NCI-H2029 (cell line): ENCODE measurements around the gene TGM2.
A peak's percentile ranks its signal among the peaks of the same experiment; 100 is the strongest.
"Not testable (repeated sequence)": the region's sequence is repeated elsewhere in the genome, so short reads cannot be mapped to it uniquely, and the experiment has no call there.

Experiments used
- DNase-seq: peaks from one replicate; lab custom pipeline; 2025; lab: John Stamatoyannopoulos, UW

The TGM2 gene

DNA sequence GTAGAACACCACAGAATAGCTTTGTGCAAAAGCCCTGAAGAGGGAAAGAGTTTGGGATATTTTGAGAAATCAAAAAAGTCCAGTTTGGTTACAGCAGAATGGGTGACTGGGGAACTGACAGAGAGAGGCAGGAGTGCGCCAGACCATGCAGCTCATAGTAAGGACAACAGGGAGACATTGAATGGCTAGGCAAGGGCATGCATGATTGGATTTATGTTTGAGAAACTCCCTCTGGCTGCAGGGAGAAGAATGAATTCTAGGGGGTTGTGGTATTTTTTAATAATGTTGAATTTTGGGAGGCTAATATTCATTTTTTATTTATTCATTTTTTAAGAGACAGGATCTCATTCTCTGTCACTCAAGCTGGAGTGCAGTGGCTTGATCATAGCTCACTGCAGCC, 49.9 kb downstream of the TGM2 start:
- DNase-seq, result no peak

DNA sequence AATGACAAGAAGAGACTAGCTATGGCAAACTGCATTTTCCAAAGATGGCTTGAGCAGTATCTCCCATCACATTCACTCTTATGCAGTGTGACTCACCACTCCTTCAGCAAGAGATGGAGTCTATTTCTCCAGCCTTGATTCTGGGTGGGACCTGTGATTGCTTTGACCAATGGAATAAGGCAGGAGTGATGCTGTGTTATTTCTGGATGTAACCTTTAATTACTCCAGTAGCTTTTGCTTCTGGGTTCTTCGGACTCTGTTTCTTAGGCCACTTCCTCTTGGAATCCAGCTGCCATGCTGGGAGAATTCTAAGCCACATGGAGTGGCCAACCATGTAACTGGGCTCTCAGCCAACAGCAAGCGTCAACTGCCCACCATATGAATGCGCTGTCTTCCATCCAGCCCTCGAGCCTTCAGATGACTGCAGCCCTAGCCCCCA, 50.7 kb downstream of the TGM2 start:
- DNase-seq, result no peak

DNA sequence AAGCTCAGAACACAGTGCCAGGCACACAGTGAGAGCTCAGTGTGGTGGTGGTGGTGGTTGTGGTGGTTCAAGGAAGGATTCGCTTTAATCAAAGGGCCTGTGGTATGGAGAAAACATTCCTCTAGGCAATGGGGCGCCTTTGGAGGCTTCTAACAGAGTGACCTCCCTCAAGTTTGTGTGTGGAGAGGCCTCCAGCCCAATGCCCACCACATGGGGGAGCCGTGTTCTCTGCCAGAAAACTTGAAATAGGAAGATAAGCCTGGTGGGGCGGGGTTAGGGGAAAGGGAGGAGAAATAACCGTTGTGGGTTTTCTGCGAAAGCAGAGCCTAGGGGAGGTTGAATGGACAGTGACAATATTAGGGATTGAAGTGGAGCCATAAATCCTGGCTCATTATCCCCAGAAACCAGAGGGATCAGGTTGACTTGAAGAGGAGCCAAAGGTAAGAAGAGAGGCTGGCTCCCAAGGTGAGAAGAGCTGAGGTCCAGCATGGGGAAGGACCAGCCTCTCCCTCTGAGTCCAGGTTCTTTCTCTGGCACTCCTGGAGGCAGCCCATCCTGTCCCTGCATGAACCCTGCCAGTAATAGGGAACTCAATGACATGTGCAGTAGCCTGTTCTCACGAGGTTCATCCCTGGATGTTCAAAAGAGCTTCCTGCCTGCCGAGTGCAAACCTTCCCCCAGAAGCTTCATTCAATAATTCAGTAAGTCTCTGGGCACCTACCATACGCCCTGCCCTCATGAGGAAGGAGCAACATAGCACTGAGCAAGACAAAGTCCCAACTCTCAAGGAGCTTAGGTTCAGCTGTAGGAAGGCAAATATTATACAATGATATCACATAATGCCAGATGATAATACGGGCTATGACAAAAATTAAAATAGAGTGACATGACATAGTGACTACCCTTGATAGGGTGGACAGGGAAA, 51.4 kb downstream of the TGM2 start:
- DNase-seq, result peak; percentile 61

DNA sequence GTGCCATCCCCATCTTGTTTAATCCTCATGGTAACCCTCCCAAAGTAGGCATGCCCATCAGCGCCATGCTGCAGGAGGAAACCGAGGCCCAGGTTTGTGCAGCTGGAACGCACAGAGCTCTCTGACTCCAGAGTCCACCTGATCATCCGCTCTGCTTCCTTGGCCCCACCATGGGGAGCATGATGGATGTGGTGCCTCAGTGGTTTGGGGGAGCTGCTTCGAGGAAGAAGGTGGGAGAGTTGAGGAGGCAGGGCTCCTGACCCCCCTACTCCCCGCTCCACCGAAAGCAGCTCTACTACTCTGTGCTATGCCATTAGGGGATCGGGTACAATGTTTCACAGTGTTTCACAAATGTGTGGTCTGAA, 52.2 kb downstream of the TGM2 start:
- DNase-seq, result no peak

DNA sequence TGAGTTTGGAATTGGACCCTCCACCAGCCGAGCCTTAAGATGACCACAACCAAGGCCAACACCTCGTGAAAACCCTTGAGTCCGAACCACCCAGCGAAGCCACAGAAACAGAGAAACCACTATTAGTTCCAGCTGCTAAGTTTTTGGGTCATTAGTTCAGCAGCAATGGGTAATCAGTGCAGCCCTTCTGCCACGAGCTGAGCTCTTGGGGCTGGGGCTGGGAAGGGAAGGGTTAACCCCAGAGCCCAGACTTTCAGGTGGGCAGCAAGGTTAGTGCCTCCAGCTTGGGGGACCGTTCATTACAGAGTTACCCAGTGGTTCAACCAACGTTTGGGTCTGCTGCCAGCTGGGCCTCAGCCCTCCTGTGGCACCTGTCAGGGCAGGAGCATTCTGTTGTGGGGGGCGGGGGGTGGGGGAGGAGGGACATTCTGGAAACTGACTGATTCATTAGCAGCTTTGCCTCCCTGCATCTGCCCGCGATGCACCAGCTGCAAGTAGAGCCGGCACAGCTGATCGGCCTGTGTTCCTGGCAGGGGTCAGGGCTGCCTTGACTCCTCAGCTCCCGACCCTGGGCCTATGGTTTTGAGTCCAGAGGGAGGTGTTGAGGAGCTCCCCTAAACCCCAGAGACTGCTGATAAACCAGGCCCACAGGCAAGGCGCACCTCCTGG, 52.7 kb downstream of the TGM2 start:
- no peak for DNase-seq

DNA sequence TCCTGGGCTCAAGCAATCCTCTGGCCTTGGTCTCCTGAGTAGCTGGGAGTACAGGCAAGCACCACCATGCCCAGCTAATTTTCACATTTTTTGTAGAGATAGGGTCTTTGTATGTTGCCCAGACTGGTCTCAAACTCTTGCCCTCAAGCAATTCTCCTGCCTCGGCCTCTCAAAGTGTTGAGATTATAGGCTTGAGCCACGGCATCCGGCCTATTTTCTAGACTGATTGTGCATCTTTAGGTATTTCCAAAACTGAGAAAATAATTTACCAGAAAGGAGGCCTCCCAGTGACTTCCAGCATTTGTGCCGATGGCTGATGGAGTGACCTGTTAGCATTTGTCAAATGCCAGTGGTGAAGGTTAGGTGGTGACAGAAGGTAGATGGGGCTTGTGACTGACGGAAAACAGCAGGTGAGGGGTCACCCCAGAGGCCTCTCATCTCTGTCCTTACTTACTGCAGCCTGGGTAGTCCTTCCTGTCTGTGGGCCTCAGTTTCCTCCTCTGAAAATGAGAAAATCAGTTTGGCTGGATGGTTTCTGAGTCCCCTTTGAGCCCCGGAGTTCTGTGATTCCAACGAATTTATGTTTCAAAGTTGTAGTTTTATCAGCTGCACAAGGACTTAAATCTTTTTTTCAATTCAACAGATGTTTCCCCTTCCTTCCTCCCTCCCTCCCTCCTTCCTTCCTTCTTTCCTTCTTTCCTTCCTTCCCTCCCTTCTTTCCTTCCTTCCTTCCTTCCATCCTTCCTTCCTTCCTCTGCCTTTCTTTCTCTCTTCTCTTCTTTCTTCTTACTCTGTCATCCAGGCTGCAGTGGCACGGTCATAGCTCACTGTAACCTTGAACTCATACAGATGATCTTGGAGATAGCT, 53.5 kb downstream of the TGM2 start:
- no peak for DNase-seq

DNA sequence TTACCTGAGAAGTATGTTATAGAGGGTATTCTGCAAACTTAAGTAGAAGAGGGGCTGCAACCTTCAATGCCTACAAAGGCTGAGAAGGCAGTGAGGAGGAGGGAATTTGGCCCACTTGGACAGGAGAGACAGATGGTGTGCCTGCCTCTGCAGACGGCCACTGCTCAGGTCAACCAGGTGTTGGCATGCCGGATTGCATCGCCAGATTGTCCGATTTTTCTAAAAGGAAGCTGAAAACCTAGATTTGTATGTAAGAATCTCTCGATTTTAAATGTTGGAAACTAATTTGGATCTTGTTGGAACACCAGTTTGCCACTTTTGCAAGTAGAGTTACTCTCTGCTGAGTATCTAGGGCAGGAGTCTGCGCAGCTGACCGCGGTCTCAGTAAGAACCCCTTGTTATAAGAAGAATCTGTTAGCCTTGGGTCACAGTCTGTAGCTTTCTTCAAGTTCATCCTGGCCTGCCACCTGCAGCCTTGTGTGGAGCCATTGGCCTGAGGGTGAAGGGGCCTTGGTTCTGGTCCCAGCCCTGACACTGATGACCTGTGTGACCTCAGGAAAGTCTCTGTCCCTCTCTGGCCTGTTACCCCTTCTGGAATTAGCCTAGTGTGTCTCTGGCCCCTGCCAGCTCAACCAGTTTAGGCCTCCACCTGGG, 54.4 kb downstream of the TGM2 start:
- DNase-seq, result no peak

DNA sequence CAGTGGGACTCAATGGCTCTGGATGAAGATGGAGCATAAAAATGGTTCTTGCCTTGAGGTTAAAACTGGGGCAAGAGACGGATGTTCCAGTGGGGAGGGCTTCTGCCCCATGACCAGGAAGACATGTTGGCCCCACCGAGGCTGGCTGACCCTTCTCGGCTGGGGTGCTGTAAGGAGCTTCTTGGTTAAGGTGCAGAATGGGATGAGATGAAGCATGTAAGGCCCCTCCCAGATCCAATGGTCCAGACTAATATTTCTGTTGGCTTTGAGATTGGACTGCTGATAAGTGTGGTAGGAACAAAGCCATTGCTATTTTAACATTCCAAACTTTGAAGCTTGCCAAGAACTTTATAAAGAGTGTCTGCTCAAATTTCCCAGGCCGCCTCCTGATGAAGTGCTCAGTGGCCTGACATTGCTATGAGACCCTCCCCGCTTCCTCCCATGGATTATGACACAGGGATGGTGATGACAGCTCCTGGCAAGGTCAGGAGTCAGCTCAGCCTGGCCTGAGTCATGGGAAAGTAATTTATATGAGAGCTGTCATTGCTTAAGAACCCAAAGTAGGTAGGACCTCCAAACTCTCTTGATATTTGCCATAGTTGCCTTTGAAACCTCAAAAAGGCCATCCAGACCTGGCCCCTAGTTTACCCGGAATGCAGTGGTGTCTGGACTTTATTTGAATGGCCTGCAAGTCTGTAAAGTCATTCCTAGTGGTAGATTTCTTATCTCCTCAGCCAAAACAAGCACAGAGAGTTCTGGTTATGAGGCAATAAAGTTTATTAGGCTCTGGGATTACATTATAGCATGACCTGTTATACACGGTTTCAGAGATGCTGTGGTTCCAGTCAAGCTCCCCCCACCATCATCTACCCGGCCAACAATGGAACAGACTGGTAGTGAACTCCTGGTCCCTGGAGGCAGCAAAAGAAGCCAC, 55.2 kb downstream of the TGM2 start:
- DNase-seq, result no peak

DNA sequence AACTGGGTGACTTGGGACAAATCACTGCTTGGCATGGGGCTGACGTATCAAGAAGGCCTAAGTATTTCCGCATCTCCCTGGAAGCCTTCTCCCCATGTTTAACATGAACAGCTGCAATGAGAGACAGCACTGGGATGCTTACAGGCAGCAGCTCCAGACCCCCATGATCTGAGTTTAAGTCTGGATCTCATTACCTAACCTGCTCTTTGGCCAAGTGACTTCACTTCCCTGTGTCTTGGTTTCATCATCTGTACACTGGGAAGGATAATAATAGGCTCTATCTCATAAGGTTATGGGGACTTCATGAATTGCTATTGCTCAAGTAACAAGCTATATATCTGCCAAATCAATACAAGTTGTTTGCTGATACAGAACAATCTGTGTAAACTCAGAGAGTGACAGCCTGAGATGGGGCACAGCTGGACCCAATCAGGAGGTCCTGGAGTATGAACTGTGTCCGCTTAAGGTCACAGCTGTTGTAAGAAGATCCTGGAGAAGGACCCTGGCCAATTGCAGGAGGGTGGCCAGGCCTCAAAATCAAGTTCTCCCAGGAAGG, 56.0 kb downstream of the TGM2 start:
- DNase-seq, result no peak

DNA sequence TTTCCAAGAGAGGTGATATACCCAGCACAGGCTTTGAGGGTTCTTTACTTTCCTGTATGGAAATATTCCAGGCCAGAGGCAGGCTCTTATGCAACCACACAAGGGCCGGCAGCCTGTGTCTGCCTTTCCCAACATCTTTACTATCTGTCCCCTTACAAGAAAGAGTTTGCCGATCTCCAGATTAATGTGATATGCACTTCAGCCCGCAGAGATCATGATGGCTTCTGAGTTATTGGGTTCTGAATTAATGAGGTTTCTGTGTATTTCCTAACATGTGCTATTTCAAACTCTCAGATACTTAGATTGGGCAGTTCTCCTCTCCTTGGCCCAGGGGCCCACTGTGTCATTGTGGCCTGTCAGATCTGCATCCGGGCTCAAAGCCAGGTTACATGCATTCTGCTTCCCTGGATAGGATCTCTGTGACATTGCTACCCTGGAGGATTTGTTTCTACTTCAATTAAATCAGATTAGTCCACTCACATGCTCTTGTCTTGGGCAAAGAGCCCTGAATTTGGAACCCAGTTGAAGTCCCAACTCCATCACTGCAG, 56.6 kb downstream of the TGM2 start:
- no peak for DNase-seq

DNA sequence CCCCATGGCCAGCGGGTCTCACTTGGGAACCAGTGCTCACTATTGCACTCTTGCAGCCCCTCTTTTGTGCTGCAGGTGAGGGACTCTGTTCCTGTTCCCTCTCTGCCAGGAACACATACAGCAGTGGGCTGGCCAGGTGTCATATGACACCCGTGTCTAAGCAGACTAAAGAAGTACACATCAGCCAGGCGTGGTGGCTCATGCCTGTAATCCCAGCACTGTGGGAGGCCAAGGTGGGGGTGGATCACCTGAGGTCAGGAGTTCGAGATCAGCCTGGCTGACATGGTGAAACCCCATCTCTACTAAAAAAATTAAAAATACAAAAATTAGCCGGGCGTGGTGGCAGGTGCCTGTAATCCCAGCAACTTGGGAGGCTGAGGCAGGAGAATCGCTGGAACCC, 57.2 kb downstream of the TGM2 start:
- peak; percentile 23 for DNase-seq

DNA sequence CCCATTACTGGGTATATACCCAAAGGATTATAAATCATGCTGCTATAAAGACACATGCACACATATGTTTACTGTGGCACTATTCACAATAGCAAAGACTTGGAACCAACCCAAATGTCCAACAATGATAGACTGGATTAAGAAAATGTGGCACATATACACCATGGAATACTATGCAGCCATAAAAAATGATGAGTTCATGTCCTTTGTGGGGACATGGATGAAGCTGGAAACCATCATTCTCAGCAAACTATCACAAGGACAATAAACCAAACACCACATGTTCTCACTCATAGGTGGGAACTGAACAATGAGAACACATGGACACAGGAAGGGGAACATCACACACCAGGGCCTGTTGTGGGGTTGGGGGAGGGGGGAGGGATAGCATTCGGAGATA, 57.7 kb downstream of the TGM2 start:
- DNase-seq, result not testable (repeated sequence)

DNA sequence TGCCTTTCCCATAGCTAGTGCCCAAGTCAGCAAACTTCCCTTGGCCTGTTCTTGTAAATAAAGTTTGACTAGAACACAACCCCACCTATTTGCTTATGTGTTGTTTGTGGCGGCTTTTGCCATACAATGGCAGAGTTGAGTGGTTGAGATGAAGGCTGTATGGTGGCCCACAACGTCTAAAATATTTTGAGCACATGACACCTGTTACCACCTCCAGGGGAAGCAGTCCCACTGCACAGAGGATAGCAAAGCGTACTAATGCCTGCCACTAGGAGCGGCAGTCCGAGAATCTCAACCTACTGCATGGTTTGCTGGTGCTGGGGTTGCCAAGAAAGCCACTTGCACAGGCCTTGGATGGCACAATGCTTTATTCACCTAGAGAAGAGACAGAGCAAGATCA, 58.6 kb downstream of the TGM2 start:
- no peak for DNase-seq

DNA sequence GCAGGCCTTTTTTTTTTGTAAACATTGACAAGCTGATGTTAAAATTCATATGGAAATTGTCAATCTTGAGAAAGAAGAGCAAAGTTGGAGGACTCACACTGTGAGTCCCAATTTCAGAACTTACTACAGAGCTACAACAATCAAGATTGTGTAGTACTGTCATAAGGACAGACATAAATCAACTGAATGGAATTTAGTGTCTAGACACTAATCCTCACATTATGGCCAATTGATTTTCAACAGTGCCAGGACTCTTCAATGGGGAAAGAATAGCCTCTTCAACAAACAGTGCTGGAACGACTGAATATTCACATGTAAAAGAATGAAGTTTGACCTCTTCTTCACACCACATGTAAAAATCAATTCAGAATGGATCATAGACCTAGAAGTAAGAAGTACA, 60.8 kb downstream of the TGM2 start:
- DNase-seq, result no peak

DNA sequence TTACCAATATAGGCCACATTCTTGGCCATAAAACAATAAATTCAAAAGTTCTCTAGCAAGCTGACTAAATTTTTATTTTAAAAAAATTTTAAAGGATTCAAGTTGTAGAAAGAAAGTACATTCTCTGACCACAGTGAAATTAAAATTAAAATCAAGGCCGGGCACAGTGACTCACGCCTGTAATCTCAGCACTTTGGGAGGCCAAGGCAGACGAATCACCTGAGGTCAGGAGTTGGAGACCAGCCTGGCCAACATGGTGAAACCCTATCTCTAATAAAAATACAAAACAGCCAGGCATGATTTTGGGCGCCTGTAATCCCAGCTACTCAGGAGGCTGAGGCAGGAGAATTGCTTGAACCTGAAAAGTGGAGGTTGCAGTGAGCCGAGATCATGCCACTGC, 62.9 kb downstream of the TGM2 start:
- DNase-seq, result not testable (repeated sequence)

DNA sequence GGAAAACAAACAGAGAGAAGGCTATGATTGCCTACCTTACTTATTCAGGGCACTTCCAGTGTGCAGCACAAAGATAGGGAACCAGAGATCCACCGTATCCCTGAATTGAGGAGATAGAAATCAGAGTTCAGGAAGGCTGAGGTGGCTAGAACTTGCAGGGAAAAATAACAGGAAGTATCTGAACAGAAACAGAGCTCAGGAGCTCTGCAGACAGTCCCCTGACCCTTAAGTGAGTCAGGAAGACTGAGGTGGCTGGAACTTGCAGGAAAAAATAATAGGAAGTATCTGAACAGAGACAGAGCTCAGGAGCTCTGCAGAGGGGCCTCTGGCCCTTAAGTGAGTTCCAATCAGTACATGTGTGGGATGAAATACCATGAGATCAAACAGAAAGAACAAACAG, 66.1 kb downstream of the TGM2 start:
- no peak for DNase-seq

DNA sequence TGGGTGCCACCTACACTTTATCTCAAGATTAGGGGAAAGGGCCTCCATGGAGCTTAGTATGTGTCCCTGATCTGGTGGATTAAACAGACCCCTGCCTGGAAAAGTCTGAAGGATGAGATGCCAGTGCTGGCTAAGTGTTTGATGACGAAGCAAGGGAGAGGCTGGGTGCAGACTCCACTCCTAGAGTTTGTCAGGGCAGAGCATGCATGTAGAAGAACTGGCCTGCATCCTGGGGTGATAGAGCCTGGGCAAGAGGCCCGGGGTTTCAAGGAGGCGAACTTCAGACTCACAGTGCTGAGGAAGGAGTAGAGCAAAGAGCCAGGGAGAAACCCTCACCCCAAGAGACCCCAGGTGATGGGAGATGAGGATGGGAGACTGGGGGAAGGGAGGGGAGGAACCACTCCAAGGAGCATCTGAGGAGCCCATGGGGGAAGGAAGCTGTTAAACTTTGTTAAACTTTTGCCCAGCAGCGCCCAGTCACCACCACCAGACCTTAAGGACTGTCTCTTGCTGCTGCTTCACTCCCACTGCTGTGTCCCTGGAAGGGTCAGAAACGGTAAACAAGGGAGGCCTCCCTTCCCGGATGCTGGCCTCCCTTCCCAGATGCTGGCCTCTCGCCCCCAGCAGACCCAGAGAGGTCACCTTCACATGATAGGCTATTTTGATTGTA, 69.9 kb downstream of the TGM2 start:
- DNase-seq, result no peak

DNA sequence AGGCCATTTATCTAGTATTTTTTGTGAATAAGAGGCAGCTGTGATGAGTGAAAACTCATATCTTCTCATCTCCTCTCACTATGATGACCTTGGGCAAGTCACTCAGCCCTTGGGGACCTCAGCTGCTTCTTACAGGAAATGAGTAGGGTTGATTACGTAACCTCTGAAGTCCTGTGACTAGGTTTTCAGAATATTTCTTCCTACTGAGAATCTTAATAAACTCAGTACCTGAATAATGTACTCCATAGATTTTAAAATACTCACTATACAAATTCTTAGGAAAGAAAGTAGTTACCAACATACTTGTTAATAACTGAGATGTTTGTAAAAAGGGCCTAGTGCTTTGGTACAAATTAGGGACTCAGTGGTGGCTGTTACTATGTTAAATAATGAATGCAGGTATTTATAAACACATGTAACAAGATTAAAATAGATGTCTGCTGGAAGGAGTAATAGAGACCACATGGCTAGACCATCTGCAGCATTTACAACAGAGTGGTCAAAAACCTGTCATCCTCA, 70.6 kb downstream of the TGM2 start:
- no peak for DNase-seq

DNA sequence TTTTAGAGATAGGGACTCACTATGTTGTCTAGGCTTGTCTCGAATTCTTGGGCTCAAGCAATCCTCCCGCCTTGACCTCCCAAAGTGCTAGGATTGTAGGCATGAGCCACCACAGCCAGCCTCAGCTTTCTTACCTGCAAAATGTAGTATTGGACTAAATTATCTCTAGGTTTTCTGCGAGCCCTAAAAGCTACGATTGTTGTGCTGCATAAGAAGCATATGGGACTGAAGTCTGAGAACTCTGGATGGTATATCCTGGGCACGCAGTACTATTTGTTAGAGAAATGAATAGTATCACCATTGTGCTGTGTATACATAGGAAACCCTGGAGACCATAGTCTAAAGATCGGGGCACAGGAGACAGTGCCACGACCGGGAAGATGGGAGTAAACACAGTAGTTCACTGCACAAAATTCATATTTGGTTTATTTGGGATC, 71.4 kb downstream of the TGM2 start:
- DNase-seq, result no peak
